UCSD-AML1 (cell line): ENCODE results near the gene KLK14.

Experiments used
- DNase-seq: peaks from one replicate; lab custom pipeline; 2025; ENCODE audit not compliant: unreplicated experiment; lab: John Stamatoyannopoulos, UW

KLK14 gene

GRCh38 chr19:51108805-51109146 is 26.1 kb upstream of the KLK14 start:
- DNase-seq, result no peak

- peak; percentile 99 for DNase-seq
Measured at GRCh38 chr19:51108066-51108804, 25.5 kb upstream of the KLK14 start, which contains the start of gene CTU1. CTU1 (minus strand) TSS chr19:51108409; CDS start chr19:51104569, 3,840 bp downstream.

- no peak for DNase-seq
Measured at GRCh38 chr19:51107406-51108065, 24.8 kb upstream of the KLK14 start.

GRCh38 chr19:51103926-51104341 is 21.2 kb upstream of the KLK14 start:
- no peak for DNase-seq

- no peak for DNase-seq
Measured at GRCh38 chr19:51102991-51103390, 20.3 kb upstream of the KLK14 start.

GRCh38 chr19:51101171-51101865 is 18.6 kb upstream of the KLK14 start:
- no peak for DNase-seq

- no peak for DNase-seq
Measured at GRCh38 chr19:51100601-51101000, 17.9 kb upstream of the KLK14 start.

- no peak for DNase-seq
Measured at GRCh38 chr19:51099047-51099382, 16.3 kb upstream of the KLK14 start.

- DNase-seq, result no peak
Measured at GRCh38 chr19:51098365-51099046, 15.8 kb upstream of the KLK14 start.

- DNase-seq, result no peak
Measured at GRCh38 chr19:51097796-51098195, 15.1 kb upstream of the KLK14 start.

- peak; percentile 55 for DNase-seq
Measured at GRCh38 chr19:51097166-51097738, 14.6 kb upstream of the KLK14 start.

GRCh38 chr19:51096473-51097165 is 13.9 kb upstream of the KLK14 start:
- no peak for DNase-seq

GRCh38 chr19:51094696-51095279 is 12.1 kb upstream of the KLK14 start:
- DNase-seq, result peak; percentile 53

- DNase-seq, result no peak
Measured at GRCh38 chr19:51093510-51094345, 11.0 kb upstream of the KLK14 start.

GRCh38 chr19:51093101-51093500 is 10.4 kb upstream of the KLK14 start:
- DNase-seq, result no peak

GRCh38 chr19:51091895-51092873 is 9.5 kb upstream of the KLK14 start:
- DNase-seq, result no peak

- no peak for DNase-seq
Measured at GRCh38 chr19:51091126-51091525, 8.4 kb upstream of the KLK14 start.

- no peak for DNase-seq
Measured at GRCh38 chr19:51090471-51090870, 7.8 kb upstream of the KLK14 start.
